Adrenal gland (tissue), 5 donors: ENCODE measurements around the gene LILRB5.

ENCODE experiments used
- CTCF ChIP-seq, 6 experiments: fragments of 450-650 bp in 4 of 6; fragments of 200-600 bp in 2 of 6; sonication (generic) in 1 of 6; IDR thresholded peaks; 1 replicate in 5 of 6; 2 replicates in 1 of 6; pipeline versions ENCODE4 v1.5.1 to v1.8.0; 2016 to 2021; ENCODE audit warnings: antibody characterized with exemption in 6 of 6, mild to moderate bottlenecking in 2 of 6, moderate library complexity in 1 of 6
- POLR2A ChIP-seq, 2 donors: fragments of 450-650 bp; IDR thresholded peaks; one replicate each; pipeline ENCODE4 v1.6.1; 2017; ENCODE audit warnings: antibody characterized with exemption in 2 of 2, mild to moderate bottlenecking in 2 of 2, moderate library complexity in 1 of 2
- donor health status: DM: no; HTN: no; CAD: no.

DNA sequence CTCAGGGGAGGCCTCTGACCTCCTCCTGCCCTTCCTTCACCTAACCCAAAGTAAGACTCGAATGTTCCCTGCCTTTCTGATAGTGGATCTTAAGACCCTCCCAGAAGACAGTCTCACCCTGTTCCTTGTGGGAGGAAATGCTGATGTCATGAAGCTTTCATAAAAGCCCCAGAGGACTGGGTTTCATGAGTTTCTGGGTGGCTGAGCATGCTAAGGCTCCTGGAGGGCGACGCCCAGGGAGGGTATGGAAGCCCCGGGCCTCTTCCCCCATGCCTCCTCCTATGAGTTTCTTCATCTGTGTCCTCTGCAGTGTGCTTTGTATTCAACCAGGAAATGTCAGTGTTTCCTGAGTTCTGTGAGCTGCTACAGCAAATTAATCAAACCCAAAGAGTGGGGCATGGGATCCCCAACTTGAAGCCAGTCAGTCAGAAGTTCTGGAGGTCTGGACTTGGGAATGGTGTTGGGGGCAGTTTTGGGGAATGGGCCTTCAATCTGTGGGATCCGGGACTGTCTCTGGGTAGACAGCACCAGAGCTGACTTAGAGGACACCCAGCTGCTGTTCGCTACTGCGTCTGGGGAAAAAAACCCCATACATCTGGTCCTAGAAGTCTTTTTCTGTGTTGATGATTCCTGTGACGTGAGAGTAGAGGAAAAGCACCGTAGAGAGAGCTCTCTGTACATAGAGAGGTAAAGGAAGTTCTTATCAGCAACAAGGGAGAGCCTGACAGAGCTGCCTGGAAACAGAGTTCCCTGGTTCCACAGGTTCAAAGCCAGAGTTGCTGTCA, 25.8 kb upstream of the LILRB5 start:
- no peak for TF ChIP-seq CTCF (IDR thresholded peaks at IDR 0.05)
- no peak for TF ChIP-seq POLR2A (IDR thresholded peaks at IDR 0.05)
